Neural cell (in vitro differentiated cells): ENCODE data around the gene SMAP1. TPM values are rescaled to one million over a fixed set of nuclear protein-coding genes. Genes with fewer than 3 reads are reported as not detected.

Experiments
- H2AFZ ChIP-seq: fragments of 200-600, 300-800 bp; sonication (generic), shearing (Covaris generic); 2 replicates; pipeline ENCODE4 v1.6.0; 2014; ENCODE audit warnings: low read depth, mild to moderate bottlenecking, antibody characterized with exemption, low read length, moderate library complexity
- H3F3A ChIP-seq: fragments of 200-600 bp; shearing (Covaris generic); 2 replicates; pipeline ENCODE4 v1.6.1; 2016; ENCODE audit warnings: mild to moderate bottlenecking, moderate library complexity, mixed read lengths, antibody characterized with exemption, low read length; ENCODE audit not compliant: insufficient read depth, poor library complexity, severe bottlenecking
- H3K27ac ChIP-seq: fragments of 200-600, 300-800 bp; sonication (generic), shearing (Covaris generic); 2 replicates; pipeline ENCODE4 v1.5.1; 2014; ENCODE audit warnings: mild to moderate bottlenecking, low read length, moderate library complexity
- H3K27me3 ChIP-seq: fragments of 300-800, 200-600 bp; sonication (generic), shearing (Covaris generic); 2 replicates; pipeline ENCODE4 v1.6.0; 2014; ENCODE audit warnings: mild to moderate bottlenecking, low read depth, low read length, moderate library complexity; ENCODE audit not compliant: insufficient read depth
- H3K36me3 ChIP-seq: fragments of 300-800, 200-600 bp; sonication (generic), shearing (Covaris generic); 2 replicates; pipeline ENCODE4 v1.5.1; 2014; ENCODE audit warnings: mild to moderate bottlenecking, antibody characterized with exemption, low read length, moderate library complexity; ENCODE audit not compliant: insufficient read depth
- H3K4me2 ChIP-seq: fragments of 300-800, 200-600 bp; sonication (generic), shearing (Covaris generic); 2 replicates; pipeline ENCODE4 v1.6.0; 2014; ENCODE audit warnings: mild to moderate bottlenecking, low read length
- H3K4me3 ChIP-seq: fragments of 300-800, 200-600 bp; sonication (generic), shearing (Covaris generic); 2 replicates; pipeline ENCODE4 v1.5.1; 2014; ENCODE audit warnings: mild to moderate bottlenecking, low read length, moderate library complexity
- H3K79me2 ChIP-seq: fragments of 200-600 bp; shearing (Covaris generic); replicated peaks from 2 replicates; pipeline ENCODE4 v1.6.0; 2014; ENCODE audit warnings: mild to moderate bottlenecking, low read length, moderate library complexity; ENCODE audit not compliant: insufficient read depth
- H3K9ac ChIP-seq: fragments of 300-800, 200-600 bp; sonication (generic), shearing (Covaris generic); 2 replicates; pipeline ENCODE4 v1.6.1; 2016; ENCODE audit warnings: mild to moderate bottlenecking, low read length, mixed read lengths
- H3K9me2 ChIP-seq: fragments of 200-600 bp; shearing (Covaris generic); 2 replicates; pipeline ENCODE4 v1.6.1; 2016; ENCODE audit warnings: mild to moderate bottlenecking, low read length, mixed read lengths; ENCODE audit not compliant: insufficient read depth
- H3K9me3 ChIP-seq: fragments of 200-600, 300-800 bp; sonication (generic), shearing (Covaris generic); 2 replicates; pipeline ENCODE4 v1.6.1; 2016; ENCODE audit warnings: mild to moderate bottlenecking, mixed run types, low read length, moderate library complexity, mixed read lengths
- H4K20me1 ChIP-seq: fragments of 200-600 bp; shearing (Covaris generic); 2 replicates; pipeline ENCODE4 v1.6.1; 2016; ENCODE audit warnings: mild to moderate bottlenecking, mixed run types; ENCODE audit not compliant: insufficient read depth
- EP300 ChIP-seq: fragments of 450-650 bp; conservative IDR thresholded peaks from 2 replicates; pipeline ENCODE4 v1.6.1; 2014; ENCODE audit warnings: antibody characterized with exemption, mild to moderate bottlenecking, moderate library complexity; ENCODE audit not compliant: poor library complexity, severe bottlenecking
- EZH2 ChIP-seq: fragments of 200-600, 300-800 bp; shearing (Covaris generic), sonication (generic); IDR thresholded peaks from 2 replicates; pipeline ENCODE4 v1.6.1; 2014; ENCODE audit warnings: antibody characterized with exemption, low read length, borderline replicate concordance, mild to moderate bottlenecking; ENCODE audit not compliant: insufficient read depth, poor library complexity, severe bottlenecking
- MXI1 ChIP-seq: fragments of 450-650 bp; conservative IDR thresholded peaks from 2 replicates; pipeline ENCODE4 v1.6.1; 2014; ENCODE audit warnings: antibody characterized with exemption, mild to moderate bottlenecking; ENCODE audit not compliant: poor library complexity, severe bottlenecking
- POLR2AphosphoS5 ChIP-seq: IDR thresholded peaks from 2 replicates; pipeline ENCODE4 v1.6.1; 2012
- RAD21 ChIP-seq: fragments of 450-650 bp; conservative IDR thresholded peaks from 2 replicates; pipeline ENCODE4 v1.6.1; 2014; ENCODE audit warnings: antibody characterized with exemption, mild to moderate bottlenecking, moderate library complexity
- SMC3 ChIP-seq: fragments of 450-650 bp; conservative IDR thresholded peaks from 2 replicates; pipeline ENCODE4 v1.6.1; 2014; ENCODE audit warnings: antibody characterized with exemption, mild to moderate bottlenecking, moderate library complexity; ENCODE audit not compliant: poor library complexity
- TAF1 ChIP-seq: IDR thresholded peaks from 2 replicates; pipeline ENCODE4 v1.6.1; 2012; ENCODE audit warnings: low read depth
- polyA plus RNA-seq: library from polyadenylated mRNA; depleted of rRNA; stranded (reverse); fragments of >200 nt; gene quantifications from 2 replicates; pipeline ENCODE4 v1.2.3, GENCODE V29; 2014
- TF ChIP-seq, protein P1 (sequence below): fragments of 450-650 bp; IDR thresholded peaks from 2 replicates; pipeline ENCODE4 v1.5.1; 2014; ENCODE audit warnings: antibody characterized with exemption, mild to moderate bottlenecking, moderate library complexity; ENCODE audit not compliant: poor library complexity, severe bottlenecking
- TF ChIP-seq, protein P2 (sequence below): IDR thresholded peaks from 2 replicates; pipeline ENCODE4 v1.6.1; 2012; ENCODE audit warnings: borderline replicate concordance

The SMAP1 gene
- polyA plus RNA-seq, 1 donor from 2014 or later = 43.7 TPM

DNA sequence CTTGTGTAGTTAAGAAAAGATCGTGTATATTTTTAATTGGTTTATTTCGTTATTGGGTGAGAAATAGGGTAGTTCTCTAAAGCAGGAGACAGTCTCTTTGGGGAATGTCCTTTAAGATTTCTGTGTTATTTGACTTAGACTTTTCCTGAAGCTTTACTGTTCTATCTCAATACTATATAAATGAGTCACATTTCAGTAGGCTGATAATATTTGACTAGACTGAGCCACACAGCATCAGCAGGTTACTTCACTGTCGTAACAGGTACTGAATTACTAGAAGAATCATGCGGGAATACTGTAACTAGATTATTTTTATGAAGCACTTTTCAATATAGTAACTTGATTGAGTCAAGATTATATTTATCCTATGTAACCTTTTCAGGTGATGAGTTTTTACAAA lies 1.4 kb downstream of the SMAP1 start:
- Histone ChIP-seq H3K4me2 (peak overlapping the region; percentile 76), H3K79me2 (peaks cover 47% of the 10 kb centered on the region), H3K9me3 (no peaks in the 10 kb centered on the region), H3K36me3 (no peaks in the 10 kb centered on the region), H4K20me1 (no peaks in the 10 kb centered on the region), H3K9me2 (no peaks in the 10 kb centered on the region), H3K27me3 (peaks cover 3% of the 10 kb centered on the region), H3K27ac (no peak overlapping the region), H3K4me3 (peak overlapping the region; percentile 93), H2AFZ (no peak overlapping the region), H3F3A (no peaks in the 10 kb centered on the region), H3K9ac (peak overlapping the region; percentile 84)
- TF ChIP-seq, protein P1, sequence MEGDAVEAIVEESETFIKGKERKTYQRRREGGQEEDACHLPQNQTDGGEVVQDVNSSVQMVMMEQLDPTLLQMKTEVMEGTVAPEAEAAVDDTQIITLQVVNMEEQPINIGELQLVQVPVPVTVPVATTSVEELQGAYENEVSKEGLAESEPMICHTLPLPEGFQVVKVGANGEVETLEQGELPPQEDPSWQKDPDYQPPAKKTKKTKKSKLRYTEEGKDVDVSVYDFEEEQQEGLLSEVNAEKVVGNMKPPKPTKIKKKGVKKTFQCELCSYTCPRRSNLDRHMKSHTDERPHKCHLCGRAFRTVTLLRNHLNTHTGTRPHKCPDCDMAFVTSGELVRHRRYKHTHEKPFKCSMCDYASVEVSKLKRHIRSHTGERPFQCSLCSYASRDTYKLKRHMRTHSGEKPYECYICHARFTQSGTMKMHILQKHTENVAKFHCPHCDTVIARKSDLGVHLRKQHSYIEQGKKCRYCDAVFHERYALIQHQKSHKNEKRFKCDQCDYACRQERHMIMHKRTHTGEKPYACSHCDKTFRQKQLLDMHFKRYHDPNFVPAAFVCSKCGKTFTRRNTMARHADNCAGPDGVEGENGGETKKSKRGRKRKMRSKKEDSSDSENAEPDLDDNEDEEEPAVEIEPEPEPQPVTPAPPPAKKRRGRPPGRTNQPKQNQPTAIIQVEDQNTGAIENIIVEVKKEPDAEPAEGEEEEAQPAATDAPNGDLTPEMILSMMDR = no peak
- TF ChIP-seq RAD21 = no peak
- no peak for TF ChIP-seq SMC3
- no peak for TF ChIP-seq MXI1
- no peak for TF ChIP-seq POLR2AphosphoS5
- TF ChIP-seq TAF1 = no peak
- no peak for TF ChIP-seq EZH2
- TF ChIP-seq EP300 = no peak
- TF ChIP-seq, protein P2, sequence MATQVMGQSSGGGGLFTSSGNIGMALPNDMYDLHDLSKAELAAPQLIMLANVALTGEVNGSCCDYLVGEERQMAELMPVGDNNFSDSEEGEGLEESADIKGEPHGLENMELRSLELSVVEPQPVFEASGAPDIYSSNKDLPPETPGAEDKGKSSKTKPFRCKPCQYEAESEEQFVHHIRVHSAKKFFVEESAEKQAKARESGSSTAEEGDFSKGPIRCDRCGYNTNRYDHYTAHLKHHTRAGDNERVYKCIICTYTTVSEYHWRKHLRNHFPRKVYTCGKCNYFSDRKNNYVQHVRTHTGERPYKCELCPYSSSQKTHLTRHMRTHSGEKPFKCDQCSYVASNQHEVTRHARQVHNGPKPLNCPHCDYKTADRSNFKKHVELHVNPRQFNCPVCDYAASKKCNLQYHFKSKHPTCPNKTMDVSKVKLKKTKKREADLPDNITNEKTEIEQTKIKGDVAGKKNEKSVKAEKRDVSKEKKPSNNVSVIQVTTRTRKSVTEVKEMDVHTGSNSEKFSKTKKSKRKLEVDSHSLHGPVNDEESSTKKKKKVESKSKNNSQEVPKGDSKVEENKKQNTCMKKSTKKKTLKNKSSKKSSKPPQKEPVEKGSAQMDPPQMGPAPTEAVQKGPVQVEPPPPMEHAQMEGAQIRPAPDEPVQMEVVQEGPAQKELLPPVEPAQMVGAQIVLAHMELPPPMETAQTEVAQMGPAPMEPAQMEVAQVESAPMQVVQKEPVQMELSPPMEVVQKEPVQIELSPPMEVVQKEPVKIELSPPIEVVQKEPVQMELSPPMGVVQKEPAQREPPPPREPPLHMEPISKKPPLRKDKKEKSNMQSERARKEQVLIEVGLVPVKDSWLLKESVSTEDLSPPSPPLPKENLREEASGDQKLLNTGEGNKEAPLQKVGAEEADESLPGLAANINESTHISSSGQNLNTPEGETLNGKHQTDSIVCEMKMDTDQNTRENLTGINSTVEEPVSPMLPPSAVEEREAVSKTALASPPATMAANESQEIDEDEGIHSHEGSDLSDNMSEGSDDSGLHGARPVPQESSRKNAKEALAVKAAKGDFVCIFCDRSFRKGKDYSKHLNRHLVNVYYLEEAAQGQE = no peak

DNA sequence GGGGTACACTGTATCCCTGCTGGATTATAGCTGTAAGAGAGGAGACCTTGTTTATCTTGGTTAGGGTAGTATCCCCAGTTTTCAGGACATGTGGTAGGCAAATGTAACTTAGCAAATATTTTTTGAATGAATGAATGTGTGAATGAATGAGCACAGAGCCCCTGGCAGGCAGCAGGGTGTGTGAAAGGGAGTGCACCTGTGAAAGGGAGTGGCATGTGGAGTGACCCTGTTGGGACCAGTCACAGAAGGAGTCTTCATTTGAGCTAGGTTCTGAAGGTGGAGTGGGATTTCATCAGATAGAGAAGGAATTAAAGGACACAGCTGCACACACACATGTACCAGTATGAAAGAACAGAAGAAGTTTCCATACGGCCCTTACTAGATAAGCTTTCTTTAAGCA lies 4.9 kb downstream of the SMAP1 start:
- Histone ChIP-seq H3F3A (no peaks in the 10 kb centered on the region), H3K79me2 (peaks cover 51% of the 10 kb centered on the region), H3K9ac (no peak overlapping the region), H3K27me3 (peaks cover 3% of the 10 kb centered on the region), H3K9me2 (no peaks in the 10 kb centered on the region), H3K4me3 (no peak overlapping the region), H3K4me2 (no peak overlapping the region), H3K9me3 (no peaks in the 10 kb centered on the region), H3K27ac (no peak overlapping the region), H3K36me3 (no peaks in the 10 kb centered on the region), H4K20me1 (no peaks in the 10 kb centered on the region), H2AFZ (no peak overlapping the region)
- TF ChIP-seq MXI1 = no peak
- no peak for TF ChIP-seq POLR2AphosphoS5
- TF ChIP-seq, protein P1 = no peak
- TF ChIP-seq RAD21 = no peak
- no peak for TF ChIP-seq SMC3
- no peak for TF ChIP-seq EZH2
- no peak for TF ChIP-seq EP300
- TF ChIP-seq, protein P2 = no peak
- no peak for TF ChIP-seq TAF1
